ENCODE measurements around the gene DUSP28. TPM values are rescaled to one million over a fixed set of nuclear protein-coding genes. Genes with fewer than 3 reads are reported as not detected.
A peak's percentile ranks its signal among the peaks of the same experiment; 100 is the strongest.

The DUSP28 gene
- total and polyA plus RNA-seq, 2 of the 13 experiments (the other 11 are each of a cell fraction or from before 2014, with no cell fraction given), result 5.2 to 8.6 TPM

DNA sequence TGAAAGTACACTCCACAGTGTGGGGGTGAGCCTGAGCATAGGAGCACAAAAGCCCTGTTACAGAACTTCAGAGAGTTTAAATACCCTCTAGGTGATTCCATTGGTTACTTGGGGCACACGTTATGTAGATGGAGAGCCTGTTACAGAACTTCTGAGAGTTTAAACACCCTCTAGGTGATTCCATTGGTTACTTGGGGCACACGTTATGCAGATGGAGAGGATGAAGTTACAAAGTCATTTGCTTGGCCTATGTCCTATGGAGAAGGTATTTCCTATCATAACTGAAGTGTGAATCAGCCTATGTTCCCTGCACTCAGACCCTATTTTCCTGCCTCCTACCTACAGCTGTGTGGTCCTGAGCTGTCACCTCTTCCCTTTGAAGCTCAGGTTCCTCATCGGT lies 22.6 kb downstream of the DUSP28 start (continued):
- TF ChIP-seq, protein P1, sequence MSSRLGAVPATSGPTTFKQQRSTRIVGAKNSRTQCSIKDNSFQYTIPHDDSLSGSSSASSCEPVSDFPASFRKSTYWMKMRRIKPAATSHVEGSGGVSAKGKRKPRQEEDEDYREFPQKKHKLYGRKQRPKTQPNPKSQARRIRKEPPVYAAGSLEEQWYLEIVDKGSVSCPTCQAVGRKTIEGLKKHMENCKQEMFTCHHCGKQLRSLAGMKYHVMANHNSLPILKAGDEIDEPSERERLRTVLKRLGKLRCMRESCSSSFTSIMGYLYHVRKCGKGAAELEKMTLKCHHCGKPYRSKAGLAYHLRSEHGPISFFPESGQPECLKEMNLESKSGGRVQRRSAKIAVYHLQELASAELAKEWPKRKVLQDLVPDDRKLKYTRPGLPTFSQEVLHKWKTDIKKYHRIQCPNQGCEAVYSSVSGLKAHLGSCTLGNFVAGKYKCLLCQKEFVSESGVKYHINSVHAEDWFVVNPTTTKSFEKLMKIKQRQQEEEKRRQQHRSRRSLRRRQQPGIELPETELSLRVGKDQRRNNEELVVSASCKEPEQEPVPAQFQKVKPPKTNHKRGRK (CRISPR knock-in tag; IDR thresholded peaks at IDR 0.05), result no peak
- no peak for TF ChIP-seq ZNF263 (CRISPR knock-in tag; IDR thresholded peaks at IDR 0.05)

DNA sequence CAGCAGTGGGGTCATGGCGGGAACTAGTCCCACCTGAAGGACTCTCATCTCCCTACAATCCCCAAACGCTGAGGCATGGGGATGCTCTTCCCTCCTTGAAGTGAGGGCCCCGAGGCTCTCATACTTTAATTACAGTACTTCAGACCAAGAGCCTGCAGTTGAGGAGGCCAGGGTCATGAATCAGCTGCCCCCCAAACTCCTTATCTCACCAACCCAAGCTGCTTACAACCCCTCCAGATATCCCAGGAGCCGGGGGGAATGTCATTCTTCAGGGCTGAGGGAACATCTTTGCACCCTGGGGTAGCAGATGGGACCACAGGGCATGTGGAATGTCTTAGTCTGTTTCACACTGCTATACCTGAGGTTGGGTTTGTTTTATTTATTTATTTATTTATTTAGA lies 23.6 kb downstream of the DUSP28 start:
- ATAC-seq (no peak), DNase-seq (ENCODE audit: low spot score) (no peak), FAIRE-seq (no peak)
- H3K36me3 ChIP-seq (replicated peaks in 1 of 2; ENCODE audit: control insufficient read depth in 1 of 2, insufficient read depth in 2 of 2, low read length in 2 of 2), result peaks cover 0 to 3% of the 10 kb centered on the region in 2 experiments; a peak in 1 of 5 replicates
- POLR2A ChIA-PET, result interaction anchor here (2.5 to 6.0 kb wide), 2 partner anchors 18 kb away, joined by 9 to 149 read pairs; partner anchors contain the start of gene RNPEPL1
- in situ Hi-C loops (cut with HindIII; ENCODE audit: extremely low pct_ligation_motif_present, low pct_unique_long_range_greater_than_20kb), result no loop called here
- 94% methylated on average over 4 of the region's 4 CpGs for WGBS (ENCODE audit: low lambda C conversion rate)
- peaks cover 0 to 4% of the 10 kb centered on the region in 2 experiments; a peak in 1 of 5 replicates for H3K27me3 ChIP-seq (ENCODE audit: control insufficient read depth in 1 of 2, insufficient read depth in 2 of 2, low read length in 2 of 2)
- H3K4me1 ChIP-seq (ENCODE audit: insufficient read depth, low read length), result peaks cover 81% of the 10 kb centered on the region
- peaks cover 20% of the 10 kb centered on the region; the same call in 1 of the 2 replicates for H4K20me1 ChIP-seq (ENCODE audit: insufficient read depth, low read length)
- H3K79me2 ChIP-seq (ENCODE audit: insufficient read depth, low read length), result peaks cover 70% of the 10 kb centered on the region
- H2AFZ ChIP-seq (ENCODE audit: low read length), result no peak overlapping the region
- intact Hi-C loops (cut with micrococcal nuclease; ENCODE audit: unreplicated experiment), result no loop called here
- CTCF ChIA-PET (ENCODE audit: low intra/inter-chr PET ratio, low total read pairs), result no interaction called here
- no peak overlapping the region for H3K4me2 ChIP-seq (ENCODE audit: low read depth, low read length)
- BruUV-seq (replicated peaks), result no TSS peak
- H3K9me3 ChIP-seq (ENCODE audit: low read length), result no peaks in the 10 kb centered on the region
- no peak overlapping the region for H3K27ac ChIP-seq (ENCODE audit: extremely low read length, insufficient read depth, low read length)
- no peak overlapping the region for H3K4me3 ChIP-seq (replicated peaks in 1 of 3; ENCODE audit: insufficient read depth in 1 of 3, low read depth in 2 of 3, low read length in 3 of 3)
- 0 out of 2 replicates have a peak overlapping the region, but pooled peaks have one; percentile 7 for H3K9ac ChIP-seq (ENCODE audit: insufficient read depth, low read depth, low read length)
- TF ChIP-seq, protein P2, sequence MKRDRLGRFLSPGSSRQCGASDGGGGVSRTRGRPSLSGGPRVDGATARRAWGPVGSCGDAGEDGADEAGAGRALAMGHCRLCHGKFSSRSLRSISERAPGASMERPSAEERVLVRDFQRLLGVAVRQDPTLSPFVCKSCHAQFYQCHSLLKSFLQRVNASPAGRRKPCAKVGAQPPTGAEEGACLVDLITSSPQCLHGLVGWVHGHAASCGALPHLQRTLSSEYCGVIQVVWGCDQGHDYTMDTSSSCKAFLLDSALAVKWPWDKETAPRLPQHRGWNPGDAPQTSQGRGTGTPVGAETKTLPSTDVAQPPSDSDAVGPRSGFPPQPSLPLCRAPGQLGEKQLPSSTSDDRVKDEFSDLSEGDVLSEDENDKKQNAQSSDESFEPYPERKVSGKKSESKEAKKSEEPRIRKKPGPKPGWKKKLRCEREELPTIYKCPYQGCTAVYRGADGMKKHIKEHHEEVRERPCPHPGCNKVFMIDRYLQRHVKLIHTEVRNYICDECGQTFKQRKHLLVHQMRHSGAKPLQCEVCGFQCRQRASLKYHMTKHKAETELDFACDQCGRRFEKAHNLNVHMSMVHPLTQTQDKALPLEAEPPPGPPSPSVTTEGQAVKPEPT (CRISPR knock-in tag; IDR thresholded peaks at IDR 0.05; ENCODE audit: low read depth), result no peak
- no peak for TF ChIP-seq ELF4 (CRISPR knock-in tag; IDR thresholded peaks at IDR 0.05; ENCODE audit: borderline replicate concordance)
- TF ChIP-seq ZNF12 (CRISPR knock-in tag; IDR thresholded peaks at IDR 0.05), result no peak
- TF ChIP-seq FOSL2 (CRISPR knock-in tag; IDR thresholded peaks at IDR 0.05), result no peak
- TF ChIP-seq GLI4 (CRISPR knock-in tag; IDR thresholded peaks at IDR 0.05; ENCODE audit: borderline replicate concordance), result no peak
- no peak for TF ChIP-seq MEF2D (CRISPR knock-in tag; IDR thresholded peaks at IDR 0.05)
- TF ChIP-seq, protein P3, sequence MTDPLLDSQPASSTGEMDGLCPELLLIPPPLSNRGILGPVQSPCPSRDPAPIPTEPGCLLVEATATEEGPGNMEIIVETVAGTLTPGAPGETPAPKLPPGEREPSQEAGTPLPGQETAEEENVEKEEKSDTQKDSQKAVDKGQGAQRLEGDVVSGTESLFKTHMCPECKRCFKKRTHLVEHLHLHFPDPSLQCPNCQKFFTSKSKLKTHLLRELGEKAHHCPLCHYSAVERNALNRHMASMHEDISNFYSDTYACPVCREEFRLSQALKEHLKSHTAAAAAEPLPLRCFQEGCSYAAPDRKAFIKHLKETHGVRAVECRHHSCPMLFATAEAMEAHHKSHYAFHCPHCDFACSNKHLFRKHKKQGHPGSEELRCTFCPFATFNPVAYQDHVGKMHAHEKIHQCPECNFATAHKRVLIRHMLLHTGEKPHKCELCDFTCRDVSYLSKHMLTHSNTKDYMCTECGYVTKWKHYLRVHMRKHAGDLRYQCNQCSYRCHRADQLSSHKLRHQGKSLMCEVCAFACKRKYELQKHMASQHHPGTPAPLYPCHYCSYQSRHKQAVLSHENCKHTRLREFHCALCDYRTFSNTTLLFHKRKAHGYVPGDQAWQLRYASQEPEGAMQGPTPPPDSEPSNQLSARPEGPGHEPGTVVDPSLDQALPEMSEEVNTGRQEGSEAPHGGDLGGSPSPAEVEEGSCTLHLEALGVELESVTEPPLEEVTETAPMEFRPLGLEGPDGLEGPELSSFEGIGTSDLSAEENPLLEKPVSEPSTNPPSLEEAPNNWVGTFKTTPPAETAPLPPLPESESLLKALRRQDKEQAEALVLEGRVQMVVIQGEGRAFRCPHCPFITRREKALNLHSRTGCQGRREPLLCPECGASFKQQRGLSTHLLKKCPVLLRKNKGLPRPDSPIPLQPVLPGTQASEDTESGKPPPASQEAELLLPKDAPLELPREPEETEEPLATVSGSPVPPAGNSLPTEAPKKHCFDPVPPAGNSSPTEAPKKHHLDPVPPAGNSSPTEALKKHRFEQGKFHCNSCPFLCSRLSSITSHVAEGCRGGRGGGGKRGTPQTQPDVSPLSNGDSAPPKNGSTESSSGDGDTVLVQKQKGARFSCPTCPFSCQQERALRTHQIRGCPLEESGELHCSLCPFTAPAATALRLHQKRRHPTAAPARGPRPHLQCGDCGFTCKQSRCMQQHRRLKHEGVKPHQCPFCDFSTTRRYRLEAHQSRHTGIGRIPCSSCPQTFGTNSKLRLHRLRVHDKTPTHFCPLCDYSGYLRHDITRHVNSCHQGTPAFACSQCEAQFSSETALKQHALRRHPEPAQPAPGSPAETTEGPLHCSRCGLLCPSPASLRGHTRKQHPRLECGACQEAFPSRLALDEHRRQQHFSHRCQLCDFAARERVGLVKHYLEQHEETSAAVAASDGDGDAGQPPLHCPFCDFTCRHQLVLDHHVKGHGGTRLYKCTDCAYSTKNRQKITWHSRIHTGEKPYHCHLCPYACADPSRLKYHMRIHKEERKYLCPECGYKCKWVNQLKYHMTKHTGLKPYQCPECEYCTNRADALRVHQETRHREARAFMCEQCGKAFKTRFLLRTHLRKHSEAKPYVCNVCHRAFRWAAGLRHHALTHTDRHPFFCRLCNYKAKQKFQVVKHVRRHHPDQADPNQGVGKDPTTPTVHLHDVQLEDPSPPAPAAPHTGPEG (CRISPR knock-in tag; IDR thresholded peaks at IDR 0.05), result no peak
- TF ChIP-seq KDM1A (CRISPR knock-in tag; IDR thresholded peaks at IDR 0.05), result no peak
- TF ChIP-seq ZNF7 (CRISPR knock-in tag; IDR thresholded peaks at IDR 0.05), result no peak
- no peak for TF ChIP-seq KAT7 (CRISPR knock-in tag; IDR thresholded peaks at IDR 0.05; ENCODE audit: borderline replicate concordance)
- TF ChIP-seq ZNF780A (CRISPR knock-in tag; IDR thresholded peaks at IDR 0.05), result no peak
- TF ChIP-seq HMG20A (CRISPR knock-in tag; IDR thresholded peaks at IDR 0.05; ENCODE audit: borderline replicate concordance), result no peak
- TF ChIP-seq ZNF746 (CRISPR knock-in tag; IDR thresholded peaks at IDR 0.05), result no peak
- no peak for TF ChIP-seq REL (CRISPR knock-in tag; conservative IDR thresholded peaks at IDR 0.05)
